ENCODE data around the gene ATAD3C. TPM values are rescaled to one million over a fixed set of nuclear protein-coding genes. Genes with fewer than 3 reads are reported as not detected.
"Not testable (repeated sequence)": the region's sequence is repeated elsewhere in the genome, so short reads cannot be mapped to it uniquely, and the experiment has no call there.

Gene ATAD3C
- total RNA-seq, 3 donors from 2014 or later, result 0.35 to 1.4 (median 0.55) TPM

GRCh38 chr1:1482856-1483255 is 33.4 kb downstream of the ATAD3C start:
- Histone ChIP-seq H3K36me3 (ENCODE audit: low read depth) (peaks cover 8% of the 10 kb centered on the region), H3K4me1 (ENCODE audit: low read depth) (no peaks in the 10 kb centered on the region)
- no peak for ATAC-seq

GRCh38 chr1:1483714-1484113 is 34.2 kb downstream of the ATAD3C start:
- DNase-seq (no peak), ATAC-seq (no peak)
- Histone ChIP-seq H3K4me3 (no peak overlapping the region), H3K9me3 (no peaks in the 10 kb centered on the region), H3K4me1 (ENCODE audit: low read depth) (no peaks in the 10 kb centered on the region), H3K36me3 (ENCODE audit: low read depth) (peaks cover 8% of the 10 kb centered on the region)
- intact Hi-C loops (cut with DNase I, micrococcal nuclease), result no loop called here
- no peak for TF ChIP-seq CTCF (IDR thresholded peaks at IDR 0.05)

More at GRCh38 chr1:1482856-1483255, 33.4 kb downstream of the ATAD3C start:
- no peak for DNase-seq
- intact Hi-C loops (cut with DNase I, micrococcal nuclease), result no loop called here
- Histone ChIP-seq H3K9me3 (no peaks in the 10 kb centered on the region), H3K4me3 (no peak overlapping the region)
- no peak for TF ChIP-seq CTCF (IDR thresholded peaks at IDR 0.05)

GRCh38 chr1:1484976-1485750 is 35.7 kb downstream of the ATAD3C start:
- H3K9me3 ChIP-seq; intact Hi-C loops (cut with DNase I, micrococcal nuclease); DNase-seq; H3K4me3 ChIP-seq; H3K4me1 ChIP-seq (ENCODE audit: low read depth); ATAC-seq; H3K36me3 ChIP-seq (ENCODE audit: low read depth): not testable (repeated sequence)

- not testable (repeated sequence) for ATAC-seq; H3K4me1 ChIP-seq (ENCODE audit: low read depth)
Observed at GRCh38 chr1:1485755-1486317, 36.3 kb downstream of the ATAD3C start.

GRCh38 chr1:1487701-1488100 is 38.2 kb downstream of the ATAD3C start:
- peaks cover under 1% of the 10 kb centered on the region for H3K9me3 ChIP-seq
- H3K36me3 ChIP-seq (ENCODE audit: low read depth), result no peaks in the 10 kb centered on the region

More at GRCh38 chr1:1485755-1486317, 36.3 kb downstream of the ATAD3C start:
- H3K36me3 ChIP-seq (ENCODE audit: low read depth); H3K9me3 ChIP-seq; H3K4me3 ChIP-seq; DNase-seq; intact Hi-C loops (cut with DNase I, micrococcal nuclease): not testable (repeated sequence)

GRCh38 chr1:1489231-1489630 is 39.7 kb downstream of the ATAD3C start:
- no peaks in the 10 kb centered on the region for H3K36me3 ChIP-seq (ENCODE audit: low read depth)
- H3K4me3 ChIP-seq, result no peak overlapping the region
- intact Hi-C loops (cut with DNase I, micrococcal nuclease), result no loop called here
- no peaks in the 10 kb centered on the region for H3K4me1 ChIP-seq (ENCODE audit: low read depth)
- no peak for ATAC-seq
- TF ChIP-seq CTCF (IDR thresholded peaks at IDR 0.05), result no peak
- H3K9me3 ChIP-seq, result peaks cover 13% of the 10 kb centered on the region
- DNase-seq, result no peak

More at GRCh38 chr1:1487701-1488100, 38.2 kb downstream of the ATAD3C start:
- DNase-seq, result no peak
- intact Hi-C loops (cut with DNase I, micrococcal nuclease), result no loop called here
- TF ChIP-seq CTCF (IDR thresholded peaks at IDR 0.05), result no peak
- no peak for ATAC-seq
- no peak overlapping the region for H3K4me3 ChIP-seq
- H3K4me1 ChIP-seq (ENCODE audit: low read depth), result no peaks in the 10 kb centered on the region
